Measurements from ENCODE around the gene ABRAXAS1.
"Not testable (repeated sequence)": the region's sequence is repeated elsewhere in the genome, so short reads cannot be mapped to it uniquely, and the experiment has no call there.

The ABRAXAS1 gene

GRCh38 chr4:83504503-83504902 lies 19.6 kb upstream of the ABRAXAS1 start:
- TF ChIP-seq POLR2AphosphoS5 (IDR thresholded peaks at IDR 0.05; ENCODE audit: low read depth) (no peak), CTCF (IDR thresholded peaks at IDR 0.05; ENCODE audit: insufficient read depth, low read length) (no peak), SPI1 (IDR thresholded peaks at IDR 0.05; ENCODE audit: borderline replicate concordance, low read depth) (no peak), GABPA (IDR thresholded peaks at IDR 0.05; ENCODE audit: low read depth) (no peak), REST (IDR thresholded peaks at IDR 0.05; ENCODE audit: insufficient replicate concordance, low read depth) (no peak)
- Histone ChIP-seq H3K4me3 (replicated peaks; ENCODE audit: insufficient read depth, low read length) (no peak overlapping the region), H3K27ac (replicated peaks) (no peak overlapping the region), H3K27me3 (ENCODE audit: insufficient read depth, poor library complexity, severe bottlenecking) (no peaks in the 10 kb centered on the region)
- DNase-seq (ENCODE audit: low read depth in 1 of 2, low spot score in 1 of 2) = no peak

- no peak overlapping the region for H3K27ac ChIP-seq (replicated peaks)
- no peaks in the 10 kb centered on the region for H3K27me3 ChIP-seq (ENCODE audit: insufficient read depth, poor library complexity, severe bottlenecking)
- H3K4me3 ChIP-seq (replicated peaks; ENCODE audit: insufficient read depth, low read length) = no peak overlapping the region
- DNase-seq (ENCODE audit: low read depth in 1 of 2, low spot score in 1 of 2) = no peak
- TF ChIP-seq POLR2AphosphoS5 (IDR thresholded peaks at IDR 0.05; ENCODE audit: low read depth) = no peak
- TF ChIP-seq REST (IDR thresholded peaks at IDR 0.05; ENCODE audit: insufficient replicate concordance, low read depth) = no peak
- TF ChIP-seq CTCF (IDR thresholded peaks at IDR 0.05; ENCODE audit: insufficient read depth, low read length) = no peak
- no peak for TF ChIP-seq SPI1 (IDR thresholded peaks at IDR 0.05; ENCODE audit: borderline replicate concordance, low read depth)
These were observed 19.1 kb upstream of the ABRAXAS1 start for GRCh38 chr4:83503974-83504373.

- H3K27ac ChIP-seq (replicated peaks); H3K4me3 ChIP-seq (replicated peaks; ENCODE audit: insufficient read depth, low read length); DNase-seq (ENCODE audit: low read depth in 1 of 2, low spot score in 1 of 2); H3K27me3 ChIP-seq (ENCODE audit: insufficient read depth, poor library complexity, severe bottlenecking): not testable (repeated sequence)
These were observed 16.8 kb upstream of the ABRAXAS1 start for GRCh38 chr4:83501671-83502070.

- no peak for DNase-seq (ENCODE audit: low read depth in 1 of 2, low spot score in 1 of 2)
- H3K27me3 ChIP-seq (ENCODE audit: insufficient read depth, poor library complexity, severe bottlenecking) = no peaks in the 10 kb centered on the region
- TF ChIP-seq SPI1 (IDR thresholded peaks at IDR 0.05; ENCODE audit: borderline replicate concordance, low read depth) (no peak), POLR2AphosphoS5 (IDR thresholded peaks at IDR 0.05; ENCODE audit: low read depth) (no peak), CTCF (IDR thresholded peaks at IDR 0.05; ENCODE audit: insufficient read depth, low read length) (no peak), GABPA (IDR thresholded peaks at IDR 0.05; ENCODE audit: low read depth) (no peak), REST (IDR thresholded peaks at IDR 0.05; ENCODE audit: insufficient replicate concordance, low read depth) (no peak)
- no peak overlapping the region for H3K27ac ChIP-seq (replicated peaks)
- no peak overlapping the region for H3K4me3 ChIP-seq (replicated peaks; ENCODE audit: insufficient read depth, low read length)
These were observed 13.3 kb upstream of the ABRAXAS1 start for GRCh38 chr4:83498187-83498586.

GRCh38 chr4:83496085-83496917 lies 11.4 kb upstream of the ABRAXAS1 start:
- not testable (repeated sequence) for H3K27ac ChIP-seq (replicated peaks); H3K4me3 ChIP-seq (replicated peaks; ENCODE audit: insufficient read depth, low read length); DNase-seq (ENCODE audit: low read depth in 1 of 2, low spot score in 1 of 2); H3K27me3 ChIP-seq (ENCODE audit: insufficient read depth, poor library complexity, severe bottlenecking)
